ENCODE data around the gene CFAP77. TPM values are rescaled to one million over a fixed set of nuclear protein-coding genes. Genes with fewer than 3 reads are reported as not detected.

CFAP77 gene
- polyA plus RNA-seq, 2 donors: not detected

DNA sequence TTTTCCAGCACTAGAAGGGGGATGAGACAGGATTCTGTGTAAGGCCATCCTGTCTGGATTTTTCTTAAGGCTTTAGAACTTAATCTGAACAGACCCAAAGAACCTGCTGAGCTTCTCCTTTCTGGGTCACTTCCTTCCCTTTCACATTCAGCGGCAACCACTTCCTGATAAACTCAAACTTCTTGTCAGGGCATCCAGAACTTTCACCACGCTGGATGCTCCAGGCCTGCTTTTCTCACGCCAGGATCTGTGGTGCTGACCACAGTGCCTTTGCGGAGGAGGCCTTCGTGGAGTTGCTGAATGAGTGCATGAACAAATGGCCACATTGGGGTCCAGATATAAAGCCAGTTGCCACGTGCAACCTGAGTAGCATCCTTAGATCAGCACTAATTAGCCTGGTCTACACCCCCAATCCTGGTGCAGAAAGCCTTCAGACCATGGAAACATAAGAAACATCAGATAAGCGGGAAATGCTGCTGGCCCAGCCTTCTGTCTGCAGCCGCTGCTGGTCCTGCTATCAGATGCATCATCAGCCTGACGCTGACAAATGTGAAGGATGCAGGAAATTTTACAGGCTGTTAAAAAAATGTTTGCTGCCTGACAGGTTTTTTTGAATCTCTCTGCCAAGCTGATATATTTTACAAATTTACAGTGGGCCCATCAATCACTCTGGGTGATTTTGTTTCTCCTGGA lies 97.1 kb downstream of the CFAP77 start:
- H3K9me3 ChIP-seq (ENCODE audit: control insufficient read depth in 2 of 2, insufficient read depth in 1 of 2, low read depth in 1 of 2, low read length in 1 of 2): no peaks in the 10 kb centered on the region
- no peaks in the 10 kb centered on the region for H3K4me1 ChIP-seq (ENCODE audit: control insufficient read depth in 2 of 2, insufficient read depth in 2 of 2, low read length in 1 of 2)
- no peaks in the 10 kb centered on the region for H3K27me3 ChIP-seq (ENCODE audit: control insufficient read depth in 1 of 2, insufficient read depth in 2 of 2, low read length in 2 of 2)
- no peaks in the 10 kb centered on the region for H3K36me3 ChIP-seq (ENCODE audit: control insufficient read depth in 2 of 2, insufficient read depth in 2 of 2, low read length in 1 of 2)
- no peak overlapping the region for H3K27ac ChIP-seq (ENCODE audit: low read depth in 2 of 2, low read length in 1 of 2)
- WGBS, 2 donors: 56 to 59% methylated on average over 9 of the region's 9 CpGs
- H3K4me3 ChIP-seq (ENCODE audit: low read depth in 1 of 2, low read length in 2 of 2): no peak overlapping the region

DNA sequence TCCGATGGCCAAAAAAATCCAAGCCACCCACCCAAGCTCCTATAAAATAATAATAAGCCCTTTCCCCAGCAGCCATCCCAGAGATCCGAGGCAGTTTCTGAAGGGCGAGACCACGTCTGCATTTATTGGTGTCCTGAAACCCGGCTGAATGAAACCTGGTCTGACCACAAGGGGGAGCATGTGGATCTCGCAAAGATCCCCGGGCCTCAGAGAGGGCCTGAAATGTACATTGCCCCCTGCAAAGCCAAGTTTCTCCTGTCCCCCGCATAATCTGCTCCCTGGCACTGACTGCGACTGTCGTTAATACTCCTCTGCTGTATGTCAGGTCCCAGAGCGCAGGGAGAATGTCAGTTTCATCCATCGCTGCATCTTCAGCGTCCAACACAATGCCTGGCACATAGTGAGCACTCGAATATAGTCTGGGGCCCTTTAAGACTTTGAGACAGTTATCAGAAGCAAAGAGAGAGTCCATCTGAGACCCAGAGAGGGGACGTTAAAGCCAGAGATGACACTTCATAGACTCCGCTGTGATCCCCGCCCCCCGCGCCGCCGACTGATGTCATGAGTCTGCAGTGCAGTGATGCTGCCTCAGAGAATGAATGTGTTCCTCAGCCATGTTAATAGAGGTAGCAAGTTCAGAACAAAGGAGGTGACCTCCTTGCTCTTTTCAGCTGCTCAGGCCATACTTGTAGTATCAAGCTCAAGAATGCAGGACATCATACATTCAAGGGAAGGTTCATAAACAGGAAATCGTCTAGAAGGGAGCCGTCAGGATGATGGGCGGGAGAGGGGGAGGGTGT lies 97.9 kb downstream of the CFAP77 start:
- H3K27ac ChIP-seq (ENCODE audit: low read depth in 2 of 2, low read length in 1 of 2): no peak overlapping the region
- WGBS, 2 donors: 44 to 45% methylated on average over 24 of the region's 24 CpGs
- H3K4me3 ChIP-seq (ENCODE audit: low read depth in 1 of 2, low read length in 2 of 2): no peak overlapping the region
- no peaks in the 10 kb centered on the region for H3K36me3 ChIP-seq (ENCODE audit: control insufficient read depth in 2 of 2, insufficient read depth in 2 of 2, low read length in 1 of 2)
- no peaks in the 10 kb centered on the region for H3K27me3 ChIP-seq (ENCODE audit: control insufficient read depth in 1 of 2, insufficient read depth in 2 of 2, low read length in 2 of 2)
- no peaks in the 10 kb centered on the region for H3K4me1 ChIP-seq (ENCODE audit: control insufficient read depth in 2 of 2, insufficient read depth in 2 of 2, low read length in 1 of 2)
- no peaks in the 10 kb centered on the region for H3K9me3 ChIP-seq (ENCODE audit: control insufficient read depth in 2 of 2, insufficient read depth in 1 of 2, low read depth in 1 of 2, low read length in 1 of 2)

DNA sequence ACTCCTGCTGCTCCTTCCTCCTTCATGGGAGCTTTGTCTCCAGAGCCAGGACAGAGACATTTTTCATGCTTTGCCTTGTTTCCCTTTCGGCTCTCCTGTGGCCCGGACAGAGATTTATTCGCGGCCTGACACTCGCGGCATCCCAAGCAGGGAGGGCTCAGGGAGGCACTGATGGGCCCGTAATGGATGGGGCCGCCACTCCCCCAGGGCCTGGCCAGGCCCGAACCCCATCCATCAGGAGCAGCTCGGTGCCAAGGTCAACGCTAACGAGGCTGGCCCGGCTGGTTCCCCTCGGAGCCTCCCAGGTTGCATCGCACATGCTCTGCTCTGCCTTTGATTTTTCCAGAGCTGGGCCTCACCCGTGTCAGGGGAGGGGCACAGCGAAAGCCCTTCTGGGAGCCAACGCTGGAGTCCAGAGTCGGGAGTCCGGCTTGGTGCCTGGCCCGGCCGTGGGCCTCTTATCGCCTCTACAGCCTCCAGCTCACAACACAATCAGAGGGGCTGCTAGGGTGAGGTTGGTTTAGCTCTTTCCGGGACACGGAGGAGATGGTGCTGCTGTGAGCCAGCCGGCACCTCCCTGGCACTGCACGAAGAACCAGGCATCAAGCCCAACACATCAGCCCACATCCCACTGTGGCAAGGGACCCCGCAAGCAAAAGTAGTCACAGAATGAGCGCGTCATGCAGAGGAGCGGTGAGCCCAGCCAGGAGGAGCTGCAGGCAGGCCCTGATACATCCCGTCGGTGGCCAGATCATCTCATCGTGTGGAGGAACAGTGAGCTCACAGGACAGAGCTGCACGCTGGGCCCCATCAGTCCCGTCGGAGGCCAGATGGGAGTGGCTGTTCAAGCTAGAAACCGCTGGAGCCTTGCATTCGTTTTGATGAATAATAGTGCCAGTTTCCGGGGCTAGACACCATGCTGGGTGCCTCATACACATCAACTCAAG lies 100.2 kb downstream of the CFAP77 start:
- H3K27me3 ChIP-seq (ENCODE audit: control insufficient read depth in 1 of 2, insufficient read depth in 2 of 2, low read length in 2 of 2): no peaks in the 10 kb centered on the region
- H3K36me3 ChIP-seq (ENCODE audit: control insufficient read depth in 2 of 2, insufficient read depth in 2 of 2, low read length in 1 of 2): no peaks in the 10 kb centered on the region
- H3K4me1 ChIP-seq (ENCODE audit: control insufficient read depth in 2 of 2, insufficient read depth in 2 of 2, low read length in 1 of 2): no peaks in the 10 kb centered on the region
- H3K4me3 ChIP-seq (ENCODE audit: low read depth in 1 of 2, low read length in 2 of 2): no peak overlapping the region
- no peak overlapping the region for H3K27ac ChIP-seq (ENCODE audit: low read depth in 2 of 2, low read length in 1 of 2)
- no peaks in the 10 kb centered on the region for H3K9me3 ChIP-seq (ENCODE audit: control insufficient read depth in 2 of 2, insufficient read depth in 1 of 2, low read depth in 1 of 2, low read length in 1 of 2)
- 56 to 58% methylated on average over 40 of the region's 40 CpGs for WGBS, 2 donors

GRCh38 chr9:132511191-132511999 lies 101.4 kb downstream of the CFAP77 start:
- no peaks in the 10 kb centered on the region for H3K27me3 ChIP-seq (ENCODE audit: control insufficient read depth in 1 of 2, insufficient read depth in 2 of 2, low read length in 2 of 2)

DNA sequence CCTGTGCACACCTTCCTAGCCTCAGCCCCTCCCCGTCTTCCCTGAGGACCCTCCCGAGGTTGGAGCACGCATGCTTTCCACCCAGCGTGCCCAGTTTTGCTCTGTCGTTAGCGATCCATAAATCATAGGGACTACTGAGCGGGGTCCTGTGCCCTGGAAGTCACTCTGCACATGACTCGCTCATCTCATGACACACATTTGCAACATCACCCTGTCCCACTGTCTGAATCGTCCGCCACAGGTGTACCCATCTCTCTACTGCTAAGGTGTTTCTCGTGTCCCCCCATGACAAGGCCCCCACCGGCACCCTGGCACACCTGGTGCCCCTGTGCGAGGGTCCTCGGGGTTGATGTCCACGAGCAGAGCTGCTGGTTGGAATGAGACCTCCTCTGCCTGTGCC lies 103.4 kb downstream of the CFAP77 start:
- Histone ChIP-seq H3K27me3 (ENCODE audit: control insufficient read depth in 1 of 2, insufficient read depth in 2 of 2, low read length in 2 of 2) (no peaks in the 10 kb centered on the region), H3K9me3 (ENCODE audit: control insufficient read depth in 2 of 2, insufficient read depth in 1 of 2, low read depth in 1 of 2, low read length in 1 of 2) (no peaks in the 10 kb centered on the region), H3K4me3 (ENCODE audit: low read depth in 1 of 2, low read length in 2 of 2) (no peak overlapping the region), H3K4me1 (ENCODE audit: control insufficient read depth in 2 of 2, insufficient read depth in 2 of 2, low read length in 1 of 2) (peaks cover 0 to 2% of the 10 kb centered on the region in 2 donors), H3K27ac (ENCODE audit: low read depth in 2 of 2, low read length in 1 of 2) (no peak overlapping the region), H3K36me3 (ENCODE audit: control insufficient read depth in 2 of 2, insufficient read depth in 2 of 2, low read length in 1 of 2) (no peaks in the 10 kb centered on the region)
- WGBS, 2 donors: 81 to 82% methylated on average over 15 of the region's 15 CpGs

More at GRCh38 chr9:132511191-132511999, 101.4 kb downstream of the CFAP77 start:
- Histone ChIP-seq H3K4me1 (ENCODE audit: control insufficient read depth in 2 of 2, insufficient read depth in 2 of 2, low read length in 1 of 2) (no peaks in the 10 kb centered on the region), H3K27ac (ENCODE audit: low read depth in 2 of 2, low read length in 1 of 2) (no peak overlapping the region), H3K9me3 (ENCODE audit: control insufficient read depth in 2 of 2, insufficient read depth in 1 of 2, low read depth in 1 of 2, low read length in 1 of 2) (no peaks in the 10 kb centered on the region), H3K36me3 (ENCODE audit: control insufficient read depth in 2 of 2, insufficient read depth in 2 of 2, low read length in 1 of 2) (no peaks in the 10 kb centered on the region), H3K4me3 (ENCODE audit: low read depth in 1 of 2, low read length in 2 of 2) (no peak overlapping the region)
- WGBS, 2 donors: 86 to 87% methylated on average over 25 of the region's 25 CpGs

- peaks cover 0 to 2% of the 10 kb centered on the region in 2 donors for H3K4me1 ChIP-seq (ENCODE audit: control insufficient read depth in 2 of 2, insufficient read depth in 2 of 2, low read length in 1 of 2)
- no peak overlapping the region for H3K27ac ChIP-seq (ENCODE audit: low read depth in 2 of 2, low read length in 1 of 2)
- 61 to 64% methylated on average over 22 of the region's 22 CpGs for WGBS, 2 donors
- no peaks in the 10 kb centered on the region for H3K36me3 ChIP-seq (ENCODE audit: control insufficient read depth in 2 of 2, insufficient read depth in 2 of 2, low read length in 1 of 2)
- no peaks in the 10 kb centered on the region for H3K27me3 ChIP-seq (ENCODE audit: control insufficient read depth in 1 of 2, insufficient read depth in 2 of 2, low read length in 2 of 2)
- no peaks in the 10 kb centered on the region for H3K9me3 ChIP-seq (ENCODE audit: control insufficient read depth in 2 of 2, insufficient read depth in 1 of 2, low read depth in 1 of 2, low read length in 1 of 2)
- H3K4me3 ChIP-seq (ENCODE audit: low read depth in 1 of 2, low read length in 2 of 2): no peak overlapping the region
Observed at GRCh38 chr9:132514011-132514744, 104.2 kb downstream of the CFAP77 start.

- Histone ChIP-seq H3K9me3 (ENCODE audit: control insufficient read depth in 2 of 2, insufficient read depth in 1 of 2, low read depth in 1 of 2, low read length in 1 of 2) (no peaks in the 10 kb centered on the region), H3K27ac (ENCODE audit: low read depth in 2 of 2, low read length in 1 of 2) (no peak overlapping the region), H3K36me3 (ENCODE audit: control insufficient read depth in 2 of 2, insufficient read depth in 2 of 2, low read length in 1 of 2) (no peaks in the 10 kb centered on the region), H3K27me3 (ENCODE audit: control insufficient read depth in 1 of 2, insufficient read depth in 2 of 2, low read length in 2 of 2) (no peaks in the 10 kb centered on the region), H3K4me1 (ENCODE audit: control insufficient read depth in 2 of 2, insufficient read depth in 2 of 2, low read length in 1 of 2) (peaks cover 0 to 2% of the 10 kb centered on the region in 2 donors), H3K4me3 (ENCODE audit: low read depth in 1 of 2, low read length in 2 of 2) (no peak overlapping the region)
- 36 to 56% methylated on average over 8 of the region's 8 CpGs for WGBS, 2 donors
Observed at GRCh38 chr9:132514821-132515220, 104.8 kb downstream of the CFAP77 start.

DNA sequence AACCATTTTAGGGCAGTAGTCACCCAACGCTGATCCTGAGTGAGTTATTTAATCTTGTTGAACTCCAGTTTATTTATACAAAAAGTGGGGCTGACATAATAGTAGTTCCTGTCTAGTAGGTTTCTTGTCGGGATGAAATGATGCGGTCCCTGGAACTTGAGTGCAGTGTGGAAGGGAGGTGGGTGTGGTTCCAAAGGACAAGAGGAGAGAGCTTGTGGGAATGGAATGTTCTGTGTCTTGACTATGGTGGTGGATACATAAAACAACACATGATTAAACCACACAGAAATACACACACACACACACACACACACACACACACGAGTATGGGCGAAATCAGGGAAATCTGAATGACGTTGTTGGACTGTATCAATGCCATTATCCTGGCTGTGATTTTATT lies 106.3 kb downstream of the CFAP77 start:
- Histone ChIP-seq H3K4me1 (ENCODE audit: control insufficient read depth in 2 of 2, insufficient read depth in 2 of 2, low read length in 1 of 2) (peaks cover 0 to 2% of the 10 kb centered on the region in 2 donors), H3K4me3 (ENCODE audit: low read depth in 1 of 2, low read length in 2 of 2) (no peak overlapping the region), H3K9me3 (ENCODE audit: control insufficient read depth in 2 of 2, insufficient read depth in 1 of 2, low read depth in 1 of 2, low read length in 1 of 2) (no peaks in the 10 kb centered on the region), H3K36me3 (ENCODE audit: control insufficient read depth in 2 of 2, insufficient read depth in 2 of 2, low read length in 1 of 2) (no peaks in the 10 kb centered on the region), H3K27me3 (ENCODE audit: control insufficient read depth in 1 of 2, insufficient read depth in 2 of 2, low read length in 2 of 2) (no peaks in the 10 kb centered on the region), H3K27ac (ENCODE audit: low read depth in 2 of 2, low read length in 1 of 2) (no peak overlapping the region)
- 60 to 65% methylated on average over 6 of the region's 6 CpGs for WGBS, 2 donors
